Choroid plexus epithelial cell (primary cell): ENCODE measurements around the gene MCCD1.
A peak's percentile ranks its signal among the peaks of the same experiment; 100 is the strongest.

Experiments
- DNase-seq: peaks from one replicate; pipeline ENCODE4 v3.0.0-alpha.2; 2010; ENCODE audit warnings: low read depth
- H3K4me3 ChIP-seq: 2 replicates; pipeline ENCODE4 v1.5.1; 2011; ENCODE audit warnings: low read depth, mild to moderate bottlenecking, control low read depth, low read length, moderate library complexity
- CTCF ChIP-seq: conservative IDR thresholded peaks from 2 replicates; pipeline ENCODE4 v1.5.1; 2011; ENCODE audit warnings: low read depth, mild to moderate bottlenecking, control low read depth, inconsistent platforms, low read length, moderate library complexity

Gene MCCD1

DNA sequence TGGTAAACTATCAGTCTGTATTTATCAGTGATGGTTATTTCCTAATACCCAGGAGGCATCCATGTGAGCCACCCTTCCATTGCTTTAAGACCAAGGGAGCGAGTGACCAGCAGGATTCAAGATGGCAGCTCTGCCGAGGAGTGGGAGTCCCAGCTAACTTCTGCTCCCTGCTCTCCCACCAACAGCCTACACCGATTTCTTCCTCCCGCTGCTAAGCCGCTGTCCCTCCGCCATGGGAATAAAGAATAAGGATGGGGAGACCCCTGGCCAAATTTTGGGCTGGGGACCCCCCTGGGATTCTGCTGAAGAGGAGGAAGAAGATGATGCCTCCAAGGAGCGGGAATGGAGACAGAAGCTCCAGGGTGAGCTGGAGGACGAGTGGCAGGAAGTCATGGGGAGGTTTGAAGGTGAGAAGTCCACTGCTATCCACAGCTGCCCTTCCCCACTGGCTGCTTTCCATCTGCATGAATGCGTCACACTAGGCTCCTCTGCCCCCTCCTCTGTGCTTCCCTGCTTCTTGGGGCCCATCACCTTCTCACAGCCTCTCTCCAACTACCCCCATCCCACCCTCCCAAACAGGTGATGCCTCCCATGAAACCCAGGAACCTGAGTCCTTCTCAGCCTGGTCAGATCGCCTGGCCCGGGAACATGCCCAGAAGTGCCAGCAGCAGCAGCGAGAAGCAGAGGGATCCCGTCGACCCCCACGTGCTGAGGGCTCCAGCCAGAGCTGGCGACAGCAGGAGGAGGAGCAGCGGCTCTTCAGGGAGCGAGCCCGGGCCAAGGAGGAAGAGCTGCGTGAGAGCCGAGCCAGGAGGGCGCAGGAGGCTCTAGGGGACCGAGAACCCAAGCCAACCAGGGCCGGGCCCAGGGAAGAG, 28.9 kb downstream of the MCCD1 start:
- no peak overlapping the region for H3K4me3 ChIP-seq
- TF ChIP-seq CTCF: no peak
- no peak for DNase-seq

- H3K4me3 ChIP-seq: no peak overlapping the region
Observed at GRCh38 chr6:31558318-31558625, 29.5 kb downstream of the MCCD1 start.

GRCh38 chr6:31558631-31559500, 30.1 kb downstream of the MCCD1 start:
- TF ChIP-seq CTCF: no peak
- no peak overlapping the region for H3K4me3 ChIP-seq
- no peak for DNase-seq

More at GRCh38 chr6:31558318-31558625, 29.5 kb downstream of the MCCD1 start:
- no peak for TF ChIP-seq CTCF
- no peak for DNase-seq

- DNase-seq: no peak
- H3K4me3 ChIP-seq: no peak overlapping the region
- no peak for TF ChIP-seq CTCF
Observed at GRCh38 chr6:31559606-31559957, 30.8 kb downstream of the MCCD1 start.

- H3K4me3 ChIP-seq: no peak overlapping the region
- no peak for TF ChIP-seq CTCF
- peak; percentile 76 for DNase-seq
Observed at GRCh38 chr6:31559958-31560696, 31.4 kb downstream of the MCCD1 start.

DNA sequence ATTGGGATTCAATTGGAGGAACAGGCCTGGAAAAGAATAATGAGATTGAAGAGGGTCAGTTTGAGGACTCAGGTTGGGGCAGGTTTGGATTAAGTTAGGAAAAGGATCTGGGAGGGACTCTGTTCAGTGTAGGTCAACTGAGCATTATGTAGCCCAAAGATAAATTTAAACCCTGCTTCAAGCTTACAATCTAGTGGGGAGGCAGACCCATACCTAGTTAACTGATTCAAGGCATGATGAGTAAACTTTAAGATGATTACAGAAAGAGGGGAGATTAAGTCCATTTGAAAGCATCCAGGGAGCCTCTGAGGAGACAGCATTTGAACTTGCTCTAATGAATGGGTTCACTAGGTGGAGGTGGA, 31.9 kb downstream of the MCCD1 start:
- H3K4me3 ChIP-seq: no peak overlapping the region
- no peak for TF ChIP-seq CTCF

More for the DNA sequence above, 31.9 kb downstream of the MCCD1 start:
- DNase-seq: no peak
